ENCODE data around the gene KEAP1.

The KEAP1 gene

GRCh38 chr19:10521461-10522171, 18.5 kb upstream of the KEAP1 start:
- FAIRE-seq (no peak), DNase-seq (ENCODE audit: insufficient read length, low spot score) (no peak)
- no peak for TF ChIP-seq CTCF (IDR thresholded peaks at IDR 0.05; ENCODE audit: insufficient read depth, missing control alignments)

- no peak for TF ChIP-seq CTCF (IDR thresholded peaks at IDR 0.05; ENCODE audit: insufficient read depth, missing control alignments)
- no peak for FAIRE-seq
Observed at GRCh38 chr19:10520652-10521318, 17.6 kb upstream of the KEAP1 start.

GRCh38 chr19:10519421-10519820, 16.3 kb upstream of the KEAP1 start:
- no peak for TF ChIP-seq CTCF (IDR thresholded peaks at IDR 0.05; ENCODE audit: insufficient read depth, missing control alignments)
- FAIRE-seq: no peak
- no peak for DNase-seq (ENCODE audit: insufficient read length, low spot score)

More at GRCh38 chr19:10520652-10521318, 17.6 kb upstream of the KEAP1 start:
- no peak for DNase-seq (ENCODE audit: insufficient read length, low spot score)

- no peak for TF ChIP-seq CTCF (IDR thresholded peaks at IDR 0.05; ENCODE audit: insufficient read depth, missing control alignments)
- FAIRE-seq: no peak
Observed at GRCh38 chr19:10518444-10519361, 15.5 kb upstream of the KEAP1 start.

GRCh38 chr19:10517760-10518443, 14.7 kb upstream of the KEAP1 start:
- peak; percentile 55 for DNase-seq (ENCODE audit: insufficient read length, low spot score)
- FAIRE-seq: no peak
- TF ChIP-seq CTCF (IDR thresholded peaks at IDR 0.05; ENCODE audit: insufficient read depth, missing control alignments): no peak

More at GRCh38 chr19:10518444-10519361, 15.5 kb upstream of the KEAP1 start:
- no peak for DNase-seq (ENCODE audit: insufficient read length, low spot score)

- no peak for FAIRE-seq
- no peak for DNase-seq (ENCODE audit: insufficient read length, low spot score)
- TF ChIP-seq CTCF (IDR thresholded peaks at IDR 0.05; ENCODE audit: insufficient read depth, missing control alignments): no peak
Observed at GRCh38 chr19:10517361-10517759, 14.2 kb upstream of the KEAP1 start, which contains the start of gene S1PR5. Gene S1PR5 (minus strand): TSS chr19:10517447. CDS start chr19:10515011, 2,436 bp downstream.

Data from D721Med (cell line).